ENCODE data around the gene CDC25B. TPM values are rescaled to one million over a fixed set of nuclear protein-coding genes. Genes with fewer than 3 reads are reported as not detected.

Gene CDC25B
- total RNA-seq, 1 experiment from 2014 or later = 69.6 TPM

DNA sequence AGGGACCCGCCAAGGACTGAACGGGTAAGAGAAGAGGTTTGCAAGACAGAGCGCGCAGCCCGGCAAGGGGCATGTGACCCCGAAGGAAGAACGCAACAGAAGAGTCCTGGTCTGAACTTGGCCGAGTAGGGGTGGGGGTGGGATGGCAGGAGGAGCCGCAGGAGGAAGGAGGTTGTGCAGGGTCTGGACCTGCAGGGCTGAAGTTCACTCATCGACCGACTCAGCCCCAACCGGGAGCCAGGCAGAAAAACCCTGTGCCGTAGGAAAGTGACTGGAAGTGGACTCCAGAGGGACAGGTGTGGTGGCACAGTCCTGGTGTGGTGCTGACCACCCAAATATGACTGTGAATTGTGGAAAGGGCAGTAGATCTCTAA, 43.7 kb upstream of the CDC25B start:
- CTCF ChIA-PET = no interaction called here
- H3K27ac Mint-ChIP-seq (ENCODE audit: unreplicated experiment) = no peak overlapping the region
- peaks cover 10% of the 10 kb centered on the region for H3K4me1 Mint-ChIP-seq (ENCODE audit: low read depth, unreplicated experiment)
- intact Hi-C loops (cut with micrococcal nuclease; ENCODE audit: unreplicated experiment) = loop anchor here (2.0 kb wide), 1 partner anchor 58 kb away; no protein-coding TSS in a partner anchor
- no peaks in the 10 kb centered on the region for H3K9me3 Mint-ChIP-seq (ENCODE audit: low read depth, unreplicated experiment)
- H3K36me3 Mint-ChIP-seq (ENCODE audit: insufficient read depth, unreplicated experiment) = peaks cover 14% of the 10 kb centered on the region
- BruUV-seq (replicated peaks) = no TSS peak
- peaks cover 6% of the 10 kb centered on the region for H3K27me3 Mint-ChIP-seq (ENCODE audit: unreplicated experiment)
- H3K4me3 Mint-ChIP-seq (ENCODE audit: low read depth, unreplicated experiment) = peak overlapping the region; percentile 69
- TF ChIP-seq, protein P1, sequence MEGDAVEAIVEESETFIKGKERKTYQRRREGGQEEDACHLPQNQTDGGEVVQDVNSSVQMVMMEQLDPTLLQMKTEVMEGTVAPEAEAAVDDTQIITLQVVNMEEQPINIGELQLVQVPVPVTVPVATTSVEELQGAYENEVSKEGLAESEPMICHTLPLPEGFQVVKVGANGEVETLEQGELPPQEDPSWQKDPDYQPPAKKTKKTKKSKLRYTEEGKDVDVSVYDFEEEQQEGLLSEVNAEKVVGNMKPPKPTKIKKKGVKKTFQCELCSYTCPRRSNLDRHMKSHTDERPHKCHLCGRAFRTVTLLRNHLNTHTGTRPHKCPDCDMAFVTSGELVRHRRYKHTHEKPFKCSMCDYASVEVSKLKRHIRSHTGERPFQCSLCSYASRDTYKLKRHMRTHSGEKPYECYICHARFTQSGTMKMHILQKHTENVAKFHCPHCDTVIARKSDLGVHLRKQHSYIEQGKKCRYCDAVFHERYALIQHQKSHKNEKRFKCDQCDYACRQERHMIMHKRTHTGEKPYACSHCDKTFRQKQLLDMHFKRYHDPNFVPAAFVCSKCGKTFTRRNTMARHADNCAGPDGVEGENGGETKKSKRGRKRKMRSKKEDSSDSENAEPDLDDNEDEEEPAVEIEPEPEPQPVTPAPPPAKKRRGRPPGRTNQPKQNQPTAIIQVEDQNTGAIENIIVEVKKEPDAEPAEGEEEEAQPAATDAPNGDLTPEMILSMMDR (IDR thresholded peaks at IDR 0.05; ENCODE audit: unreplicated experiment) = no peak
- no peak for DNase-seq

DNA sequence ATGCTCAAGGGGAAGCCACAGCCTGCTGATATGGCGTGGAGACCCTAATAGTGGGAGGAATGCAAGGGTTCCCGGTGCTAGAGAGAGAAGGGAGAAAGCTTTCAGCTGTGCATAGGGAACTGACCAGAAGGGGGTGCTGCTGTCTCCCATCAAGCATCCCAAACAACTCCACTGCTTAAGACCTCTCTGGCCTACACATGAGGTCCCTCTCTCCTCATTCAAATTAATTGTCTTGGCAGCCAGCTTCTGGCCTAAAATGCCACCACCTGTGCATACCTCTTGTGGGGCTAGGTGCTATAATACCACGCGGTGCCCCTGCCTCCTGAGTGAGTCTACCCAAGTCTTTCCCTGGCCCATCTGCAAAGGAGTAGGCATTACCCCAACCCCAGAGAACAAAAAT, 43.0 kb upstream of the CDC25B start:
- Mint-ChIP-seq H3K27ac (ENCODE audit: unreplicated experiment) (no peak overlapping the region), H3K36me3 (ENCODE audit: insufficient read depth, unreplicated experiment) (peaks cover 14% of the 10 kb centered on the region), H3K27me3 (ENCODE audit: unreplicated experiment) (no peaks in the 10 kb centered on the region), H3K9me3 (ENCODE audit: low read depth, unreplicated experiment) (no peaks in the 10 kb centered on the region), H3K4me3 (ENCODE audit: low read depth, unreplicated experiment) (no peak overlapping the region), H3K4me1 (ENCODE audit: low read depth, unreplicated experiment) (peaks cover 10% of the 10 kb centered on the region)
- intact Hi-C loops (cut with micrococcal nuclease; ENCODE audit: unreplicated experiment) = loop anchor here (2.0 kb wide), 1 partner anchor 58 kb away; no protein-coding TSS in a partner anchor
- BruUV-seq (replicated peaks) = no TSS peak
- CTCF ChIA-PET = interaction anchor here (0.6 to 0.7 kb wide), 2 partner anchors 18 to 65 kb away, joined by 3 to 8 read pairs; no protein-coding TSS in a partner anchor
- TF ChIP-seq, protein P1 (IDR thresholded peaks at IDR 0.05; ENCODE audit: unreplicated experiment) = no peak
- peak; percentile 50 for DNase-seq

DNA sequence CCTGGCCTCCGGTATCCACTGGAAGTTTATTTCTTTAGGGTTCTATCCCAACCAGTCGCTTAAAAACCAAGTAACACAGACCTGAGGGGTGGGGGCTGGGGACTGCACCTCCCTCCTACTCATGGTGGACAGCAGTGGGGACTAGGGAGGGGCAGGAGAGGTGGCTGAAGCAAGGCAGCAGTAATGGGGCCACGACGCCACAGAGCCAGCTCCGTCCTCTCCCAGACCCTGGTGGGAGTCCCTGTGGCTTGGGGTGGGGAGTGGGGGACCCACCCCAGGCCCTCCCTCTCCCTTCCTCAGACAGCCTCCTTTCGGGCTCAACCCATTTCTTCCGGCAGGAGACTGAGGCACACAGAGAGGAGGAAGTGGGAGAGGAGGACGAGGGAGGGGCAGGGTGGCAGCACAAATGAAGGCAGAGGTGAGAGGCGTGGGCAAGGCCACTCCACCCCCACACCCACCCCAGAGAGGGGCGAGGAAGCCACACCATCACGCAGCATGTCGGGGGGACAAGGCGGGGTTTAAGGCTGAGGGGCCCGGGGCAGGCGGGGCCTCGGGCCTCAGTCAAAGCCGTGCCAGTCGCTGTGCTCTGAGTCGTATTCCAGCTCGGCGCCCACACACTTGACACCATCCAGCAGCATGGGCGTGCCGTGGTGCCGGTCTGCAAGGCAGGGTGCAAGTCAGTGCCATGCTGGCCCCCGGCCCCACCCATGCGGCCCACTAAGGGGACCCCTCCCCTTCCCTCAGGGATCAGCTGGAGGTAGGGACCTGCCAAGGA, 42.4 kb upstream of the CDC25B start:
- H3K27me3 Mint-ChIP-seq (ENCODE audit: unreplicated experiment) = no peaks in the 10 kb centered on the region
- no peak overlapping the region for H3K4me3 Mint-ChIP-seq (ENCODE audit: low read depth, unreplicated experiment)
- intact Hi-C loops (cut with micrococcal nuclease; ENCODE audit: unreplicated experiment) = loop anchor here (2.0 kb wide), 1 partner anchor 57 kb away; no protein-coding TSS in a partner anchor
- H3K4me1 Mint-ChIP-seq (ENCODE audit: low read depth, unreplicated experiment) = peaks cover 10% of the 10 kb centered on the region
- BruUV-seq (replicated peaks) = no TSS peak
- DNase-seq = no peak
- H3K36me3 Mint-ChIP-seq (ENCODE audit: insufficient read depth, unreplicated experiment) = peaks cover 14% of the 10 kb centered on the region
- TF ChIP-seq, protein P1 (IDR thresholded peaks at IDR 0.05; ENCODE audit: unreplicated experiment) = no peak
- CTCF ChIA-PET = interaction anchor here (0.6 to 0.7 kb wide), 2 partner anchors 19 to 65 kb away, joined by 3 to 8 read pairs; no protein-coding TSS in a partner anchor
- H3K9me3 Mint-ChIP-seq (ENCODE audit: low read depth, unreplicated experiment) = no peaks in the 10 kb centered on the region
- H3K27ac Mint-ChIP-seq (ENCODE audit: unreplicated experiment) = no peak overlapping the region

DNA sequence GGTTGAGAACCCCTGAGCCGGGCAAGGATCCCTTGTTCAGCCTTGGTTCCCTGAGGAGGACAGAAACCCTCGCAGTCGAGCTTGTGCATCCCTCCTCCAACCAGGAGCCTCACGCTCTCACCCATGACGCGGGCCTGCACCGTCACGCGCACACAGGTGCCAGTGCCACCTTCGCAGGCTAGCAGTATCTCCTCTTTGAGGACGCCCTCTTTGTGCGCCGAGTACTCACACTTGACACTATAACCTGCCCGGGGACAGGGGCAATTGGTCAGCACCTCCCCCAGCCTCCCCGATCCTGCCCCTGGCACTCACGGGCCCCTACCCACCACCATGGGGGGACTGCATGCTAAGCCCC, 41.9 kb upstream of the CDC25B start:
- DNase-seq = no peak
- Mint-ChIP-seq H3K27me3 (ENCODE audit: unreplicated experiment) (no peaks in the 10 kb centered on the region), H3K9me3 (ENCODE audit: low read depth, unreplicated experiment) (no peaks in the 10 kb centered on the region), H3K27ac (ENCODE audit: unreplicated experiment) (no peak overlapping the region), H3K4me1 (ENCODE audit: low read depth, unreplicated experiment) (peaks cover 10% of the 10 kb centered on the region), H3K4me3 (ENCODE audit: low read depth, unreplicated experiment) (no peak overlapping the region), H3K36me3 (ENCODE audit: insufficient read depth, unreplicated experiment) (peaks cover 14% of the 10 kb centered on the region)
- no TSS peak for BruUV-seq (replicated peaks)
- TF ChIP-seq, protein P1 (IDR thresholded peaks at IDR 0.05; ENCODE audit: unreplicated experiment) = no peak
- intact Hi-C loops (cut with micrococcal nuclease; ENCODE audit: unreplicated experiment) = no loop called here
- CTCF ChIA-PET = no interaction called here
